Measurements from ENCODE around the gene FAM78A. TPM values are rescaled to one million over a fixed set of nuclear protein-coding genes. Genes with fewer than 3 reads are reported as not detected.

FAM78A gene
- total RNA-seq, 2 experiments from 2014 or later: 36.1 to 37.4 TPM

DNA sequence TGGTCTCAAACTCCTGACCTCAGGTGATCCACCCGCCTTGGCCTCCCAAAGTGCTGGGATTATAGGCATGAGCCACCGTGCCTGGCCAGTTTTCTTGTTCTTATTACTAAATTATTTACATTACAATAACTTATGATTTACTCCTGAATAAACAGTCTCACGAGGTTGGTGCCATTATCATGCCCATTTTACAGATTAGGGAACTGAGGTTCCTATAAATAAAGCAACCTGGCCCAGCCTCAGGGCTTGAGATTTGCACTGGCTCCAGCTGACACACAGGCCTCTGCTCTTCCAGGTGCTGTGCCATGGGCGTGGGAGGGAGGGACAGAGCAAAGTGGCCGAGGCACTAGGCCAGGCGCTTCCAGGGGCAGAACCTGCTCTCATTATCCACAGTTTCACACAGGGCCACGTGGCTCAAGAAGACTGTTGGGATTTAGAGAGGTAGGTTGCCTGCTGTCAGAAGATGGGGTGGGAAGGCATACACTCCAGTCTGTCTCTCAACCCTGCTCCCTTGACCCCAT lies 15.5 kb upstream of the FAM78A start:
- no peak for DNase-seq
- no peaks in the 10 kb centered on the region for H3K27me3 Mint-ChIP-seq
- H3K27ac Mint-ChIP-seq: no peak overlapping the region
- no peaks in the 10 kb centered on the region for H3K36me3 Mint-ChIP-seq
- H3K4me3 Mint-ChIP-seq: no peak overlapping the region
- no peaks in the 10 kb centered on the region for H3K9me3 Mint-ChIP-seq
- H3K4me1 Mint-ChIP-seq: no peaks in the 10 kb centered on the region

DNA sequence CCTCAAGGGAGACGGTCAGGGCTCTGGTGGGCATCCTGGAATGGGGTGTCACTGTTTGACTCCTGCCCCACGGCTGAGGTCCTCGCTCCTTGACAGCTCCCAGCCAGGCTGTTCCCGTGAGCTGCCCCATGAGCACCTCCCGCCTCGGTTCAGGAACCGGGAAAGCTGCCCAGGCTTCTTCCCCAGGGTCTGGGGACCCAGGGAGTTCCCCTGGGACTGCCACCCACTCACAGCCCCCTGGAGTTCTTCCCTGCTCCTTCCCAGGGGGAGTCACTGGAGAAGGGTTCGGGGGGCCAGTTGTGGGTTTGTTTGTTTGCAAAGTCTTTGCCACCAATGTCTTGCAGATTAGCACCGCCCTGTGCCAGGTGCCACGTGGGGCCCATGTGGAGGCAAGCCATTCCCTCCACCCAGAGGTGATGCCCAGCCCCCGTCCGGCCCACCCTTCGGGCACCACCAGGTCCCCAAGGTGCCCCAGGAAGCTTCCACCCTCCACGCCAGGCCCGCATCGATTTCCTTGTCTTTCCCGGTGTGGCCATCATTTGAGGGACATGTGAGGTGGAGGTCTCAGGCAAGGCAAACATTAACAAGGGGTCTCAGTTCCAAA lies 14.6 kb upstream of the FAM78A start:
- no peaks in the 10 kb centered on the region for H3K9me3 Mint-ChIP-seq
- no peak for DNase-seq
- no peak overlapping the region for H3K27ac Mint-ChIP-seq
- H3K4me1 Mint-ChIP-seq: no peaks in the 10 kb centered on the region
- H3K27me3 Mint-ChIP-seq: no peaks in the 10 kb centered on the region
- no peaks in the 10 kb centered on the region for H3K36me3 Mint-ChIP-seq
- H3K4me3 Mint-ChIP-seq: no peak overlapping the region

DNA sequence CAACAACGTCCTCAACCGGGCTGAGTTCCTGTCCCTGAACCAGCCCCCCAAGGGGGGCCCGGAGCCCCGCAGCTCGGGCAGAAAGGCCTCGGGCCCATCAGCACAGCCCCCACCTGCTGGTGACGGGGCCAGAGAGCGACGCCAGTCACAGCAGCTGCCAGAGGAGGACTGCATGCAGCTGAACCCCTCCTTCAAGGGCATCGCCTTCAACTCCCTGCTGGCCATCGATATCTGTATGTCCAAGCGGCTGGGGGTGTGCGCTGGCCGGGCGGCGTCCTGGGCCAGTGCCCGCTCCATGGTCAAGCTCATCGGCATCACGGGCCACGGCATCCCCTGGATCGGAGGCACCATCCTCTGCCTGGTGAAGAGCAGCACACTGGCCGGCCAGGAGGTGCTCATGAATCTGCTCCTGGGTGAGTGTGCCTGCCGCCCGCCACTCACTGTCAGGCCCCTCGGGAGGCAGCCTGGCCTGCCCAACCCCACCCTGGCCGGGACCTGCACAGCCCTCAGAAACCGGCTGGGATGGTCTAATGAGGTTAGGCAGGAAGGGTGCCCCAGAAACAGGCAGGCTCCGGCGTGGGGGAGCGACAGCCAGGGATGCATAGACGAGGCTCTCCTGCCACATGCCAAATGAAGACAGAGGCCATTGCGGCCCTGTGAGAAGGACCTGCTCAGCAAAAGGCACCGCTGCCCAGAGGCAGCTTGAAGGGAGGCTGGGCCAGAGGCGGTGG lies 13.9 kb upstream of the FAM78A start:
- Mint-ChIP-seq H3K27ac (no peak overlapping the region), H3K4me1 (no peaks in the 10 kb centered on the region), H3K4me3 (no peak overlapping the region), H3K9me3 (no peaks in the 10 kb centered on the region), H3K27me3 (no peaks in the 10 kb centered on the region), H3K36me3 (no peaks in the 10 kb centered on the region)
- no peak for DNase-seq

DNA sequence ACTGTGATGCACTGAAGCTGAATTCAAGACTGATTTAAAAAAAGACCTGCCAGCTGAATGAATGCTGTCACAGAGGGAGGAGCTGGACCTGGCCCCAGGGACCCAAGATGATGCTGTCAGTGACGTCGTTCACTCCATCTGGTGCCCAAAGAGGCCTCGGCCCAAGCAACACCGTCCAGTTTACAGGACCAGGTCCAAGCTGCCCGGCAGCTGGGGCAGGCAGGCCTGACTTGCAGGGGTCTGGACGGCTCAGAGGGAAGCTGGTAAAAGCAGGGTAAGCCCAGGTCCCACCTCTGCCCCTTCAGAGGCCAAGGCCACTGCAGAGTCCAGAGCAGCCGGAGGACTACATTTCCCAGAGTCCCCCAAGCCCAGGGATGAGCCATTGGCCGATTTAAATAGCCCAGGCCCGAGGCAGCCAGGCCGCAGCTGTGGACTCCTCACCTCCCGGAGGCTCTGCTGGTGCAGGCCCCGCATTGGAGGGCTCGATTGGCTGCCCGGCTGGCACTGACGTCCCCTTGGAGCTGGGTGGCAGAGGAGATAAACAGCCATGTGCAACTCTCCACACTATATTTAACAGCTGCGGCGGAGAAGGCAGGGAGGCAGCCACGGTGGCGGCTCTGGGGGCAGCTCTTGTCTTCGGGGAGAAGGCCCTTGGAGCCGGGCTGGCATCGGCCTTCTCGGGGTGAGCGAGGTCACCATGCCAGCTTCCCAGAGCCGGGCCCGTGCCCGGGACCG lies 13.2 kb upstream of the FAM78A start, which contains the start of gene PLPP7:
Gene PLPP7, plus strand, starts transcription at position 423 of the 735 bp plus-strand sequence. Its CDS starts 275 bp downstream, at position 698.
- DNase-seq: no peak

DNA sequence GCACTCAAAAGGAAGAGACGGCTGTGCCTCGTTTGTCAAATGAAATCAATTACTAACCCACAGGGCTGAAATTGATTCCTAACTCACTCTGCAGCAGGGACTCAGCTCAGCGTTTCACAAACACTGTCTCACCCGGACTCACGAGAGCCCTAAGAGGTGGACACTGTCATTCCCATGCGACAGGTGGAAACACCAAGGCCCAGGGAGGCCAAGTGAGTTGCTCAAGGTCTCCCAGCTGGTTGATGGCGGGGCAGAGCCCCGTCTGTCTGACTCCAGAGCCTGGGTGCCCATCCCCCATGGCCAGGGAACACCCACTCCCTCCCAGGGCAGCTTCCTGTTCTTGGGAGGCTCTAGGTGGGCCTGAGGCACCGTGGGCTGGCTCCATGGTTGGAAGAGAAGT lies 11.9 kb upstream of the FAM78A start:
- Mint-ChIP-seq H3K36me3 (no peaks in the 10 kb centered on the region), H3K27me3 (no peaks in the 10 kb centered on the region), H3K4me1 (no peaks in the 10 kb centered on the region), H3K4me3 (no peak overlapping the region), H3K27ac (no peak overlapping the region), H3K9me3 (no peaks in the 10 kb centered on the region)
- no peak for DNase-seq

More for the DNA sequence above, 13.2 kb upstream of the FAM78A start, which contains the start of gene PLPP7:
- Mint-ChIP-seq H3K4me3 (peak within 1 kb of the TSS; percentile 32), H3K27ac (no peak within 1 kb of the TSS), H3K27me3 (no peaks in the 10 kb centered on the region), H3K9me3 (no peaks in the 10 kb centered on the region), H3K36me3 (no peaks in the 10 kb centered on the region), H3K4me1 (no peaks in the 10 kb centered on the region)

DNA sequence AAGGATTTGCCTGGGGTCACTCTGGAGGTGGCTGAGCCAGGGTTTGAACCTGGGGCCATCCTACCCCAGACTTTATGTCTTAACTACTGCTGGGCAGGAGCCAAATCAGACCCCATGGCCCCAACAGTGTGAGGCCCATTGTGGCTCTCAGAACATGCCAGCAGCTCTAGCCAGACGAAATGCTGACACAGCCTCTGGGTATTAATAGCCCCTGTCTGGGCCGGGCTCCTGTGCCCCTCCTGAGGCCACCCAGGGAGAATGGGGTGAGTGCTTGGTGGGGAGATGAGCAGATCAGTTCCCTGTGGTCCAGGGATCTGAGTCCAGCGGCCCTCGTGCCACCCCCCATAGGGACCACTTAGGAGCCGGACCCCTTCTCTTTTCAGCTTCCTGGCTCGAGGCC lies 11.0 kb upstream of the FAM78A start:
- peaks cover under 1% of the 10 kb centered on the region for H3K27me3 Mint-ChIP-seq
- H3K9me3 Mint-ChIP-seq: no peaks in the 10 kb centered on the region
- peaks cover under 1% of the 10 kb centered on the region for H3K4me1 Mint-ChIP-seq
- H3K4me3 Mint-ChIP-seq: no peak overlapping the region
- DNase-seq: no peak
- H3K27ac Mint-ChIP-seq: no peak overlapping the region
- no peaks in the 10 kb centered on the region for H3K36me3 Mint-ChIP-seq

DNA sequence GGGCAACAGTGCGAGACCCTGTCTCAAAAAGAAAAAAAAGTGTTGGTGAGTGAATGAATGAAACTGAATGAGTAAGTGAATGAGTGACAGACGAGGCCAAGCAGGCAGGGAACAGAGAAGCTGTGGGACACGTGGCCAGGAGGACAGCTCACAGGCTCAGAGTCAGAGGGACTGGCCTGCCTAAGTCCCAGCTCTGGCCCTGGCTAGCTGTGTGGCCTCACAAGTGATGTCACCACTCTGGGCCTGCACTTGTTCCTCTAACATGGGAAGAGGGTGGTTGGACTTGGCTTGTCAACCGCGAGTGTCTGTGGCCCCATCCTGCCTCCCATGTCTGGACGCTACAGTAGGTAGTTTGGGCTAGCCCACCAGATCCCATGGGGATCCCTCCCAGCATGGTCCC lies 8.5 kb upstream of the FAM78A start:
- no peak overlapping the region for H3K27ac Mint-ChIP-seq
- H3K9me3 Mint-ChIP-seq: no peaks in the 10 kb centered on the region
- DNase-seq: no peak
- H3K4me1 Mint-ChIP-seq: peaks cover 6% of the 10 kb centered on the region
- H3K27me3 Mint-ChIP-seq: peaks cover 8% of the 10 kb centered on the region
- H3K36me3 Mint-ChIP-seq: no peaks in the 10 kb centered on the region
- H3K4me3 Mint-ChIP-seq: no peak overlapping the region

DNA sequence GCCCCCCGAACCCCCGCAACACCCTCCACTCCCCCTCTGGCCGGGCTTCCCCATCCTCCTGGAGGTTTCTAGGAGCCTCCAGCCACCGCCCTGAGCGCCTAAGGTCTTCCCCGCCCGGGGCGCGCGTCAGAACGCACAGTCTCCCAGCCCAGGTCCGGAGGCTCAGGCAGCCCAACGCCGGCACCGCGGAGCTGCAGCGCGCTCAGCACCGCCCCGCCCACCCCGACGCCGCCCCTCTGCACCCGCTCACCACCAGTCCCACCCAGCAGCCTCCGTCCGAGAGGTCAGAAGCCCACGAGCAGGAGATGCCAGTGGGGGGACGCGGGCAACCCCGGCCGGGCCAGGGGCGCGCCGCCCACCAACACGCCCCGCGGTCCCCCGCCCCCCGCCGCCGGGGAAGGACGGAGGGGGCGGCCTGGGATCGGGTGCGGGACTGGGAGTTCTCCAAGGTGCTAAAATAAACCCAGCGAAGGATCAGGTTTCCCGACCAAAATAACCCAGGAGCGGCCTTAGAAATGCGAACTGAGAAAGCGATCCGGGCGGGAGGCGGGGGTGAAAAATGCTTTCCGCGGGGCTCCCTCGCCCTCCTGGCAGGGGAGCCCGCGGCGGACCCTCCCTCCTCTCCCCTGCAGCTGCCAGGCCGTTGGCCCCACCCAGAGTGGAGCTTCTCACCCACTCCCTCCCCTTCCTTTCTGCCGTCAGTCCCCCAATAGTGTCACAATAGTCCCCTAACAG lies 6.5 kb upstream of the FAM78A start:
- H3K27me3 Mint-ChIP-seq: peaks cover 8% of the 10 kb centered on the region
- H3K27ac Mint-ChIP-seq: no peak overlapping the region
- H3K36me3 Mint-ChIP-seq: no peaks in the 10 kb centered on the region
- no peak for DNase-seq
- peaks cover 16% of the 10 kb centered on the region for H3K4me1 Mint-ChIP-seq
- no peak overlapping the region for H3K4me3 Mint-ChIP-seq
- H3K9me3 Mint-ChIP-seq: no peaks in the 10 kb centered on the region

DNA sequence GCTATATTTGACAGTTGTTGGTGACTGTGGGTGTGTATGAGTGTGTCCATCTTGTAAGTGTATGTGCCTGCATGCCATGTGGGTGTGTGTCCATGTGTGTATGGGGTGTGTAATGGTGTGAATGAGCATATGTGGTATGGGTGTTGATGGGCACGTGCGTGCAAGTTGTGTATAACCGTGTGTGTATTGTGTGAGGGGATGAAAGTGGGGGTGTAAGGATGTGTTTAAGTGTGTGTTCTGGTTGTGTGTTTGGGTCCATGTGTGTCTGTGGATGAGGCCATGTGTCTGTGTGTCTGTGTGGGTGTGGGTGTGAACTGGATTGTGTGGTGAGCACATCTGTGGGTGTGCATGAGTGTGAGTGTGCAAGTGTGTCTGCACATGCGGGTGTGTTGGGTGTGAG lies 5.9 kb upstream of the FAM78A start:
- Mint-ChIP-seq H3K4me3 (peak overlapping the region; percentile 1), H3K27ac (no peak overlapping the region), H3K36me3 (no peaks in the 10 kb centered on the region), H3K9me3 (no peaks in the 10 kb centered on the region), H3K4me1 (peaks cover 16% of the 10 kb centered on the region), H3K27me3 (peaks cover 8% of the 10 kb centered on the region)
- DNase-seq: no peak

DNA sequence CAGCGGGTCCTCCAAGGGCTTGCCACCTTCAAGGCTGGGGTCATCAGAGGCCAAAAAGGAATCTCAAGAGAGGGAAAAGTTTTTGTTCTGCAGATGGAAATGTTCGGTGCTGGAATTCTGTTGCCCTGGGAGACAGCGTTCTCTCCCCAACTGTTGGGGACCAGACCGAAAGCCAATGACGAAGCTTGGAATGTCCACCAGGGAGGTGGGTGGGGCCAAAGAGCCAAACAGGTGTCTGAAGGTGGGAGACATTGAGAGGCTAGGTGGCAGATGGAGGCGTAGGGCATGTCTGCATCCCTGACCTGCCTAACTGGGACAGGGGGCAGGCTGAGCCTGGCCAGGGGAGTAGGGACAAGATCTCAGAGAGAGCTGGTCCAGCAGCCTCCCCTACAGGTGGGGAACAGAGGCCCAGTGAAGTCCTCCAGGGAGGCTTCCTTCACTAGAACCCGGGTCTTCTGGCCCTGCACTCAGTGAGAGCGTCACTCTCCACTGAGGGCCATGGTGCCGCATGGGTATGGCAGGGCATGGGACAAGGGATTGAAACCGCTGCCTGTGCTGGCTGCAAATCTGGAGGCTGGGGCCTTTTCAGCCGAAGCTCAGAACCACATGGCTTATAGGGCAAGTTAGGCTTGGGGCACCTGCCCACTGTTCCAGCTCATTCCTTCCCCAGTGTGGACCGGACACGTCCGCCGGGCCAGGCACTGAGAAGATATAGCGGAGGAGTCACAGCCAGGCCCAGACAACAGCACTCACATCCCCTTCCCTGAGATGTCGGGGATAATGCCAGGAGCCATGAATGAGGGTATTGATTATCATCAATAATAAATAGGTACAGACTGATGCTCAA lies 5.0 kb upstream of the FAM78A start:
- peaks cover under 1% of the 10 kb centered on the region for H3K36me3 Mint-ChIP-seq
- H3K27me3 Mint-ChIP-seq: peaks cover 8% of the 10 kb centered on the region
- no peak overlapping the region for H3K27ac Mint-ChIP-seq
- H3K4me3 Mint-ChIP-seq: no peak overlapping the region
- H3K9me3 Mint-ChIP-seq: no peaks in the 10 kb centered on the region
- DNase-seq: no peak
- peaks cover 16% of the 10 kb centered on the region for H3K4me1 Mint-ChIP-seq

DNA sequence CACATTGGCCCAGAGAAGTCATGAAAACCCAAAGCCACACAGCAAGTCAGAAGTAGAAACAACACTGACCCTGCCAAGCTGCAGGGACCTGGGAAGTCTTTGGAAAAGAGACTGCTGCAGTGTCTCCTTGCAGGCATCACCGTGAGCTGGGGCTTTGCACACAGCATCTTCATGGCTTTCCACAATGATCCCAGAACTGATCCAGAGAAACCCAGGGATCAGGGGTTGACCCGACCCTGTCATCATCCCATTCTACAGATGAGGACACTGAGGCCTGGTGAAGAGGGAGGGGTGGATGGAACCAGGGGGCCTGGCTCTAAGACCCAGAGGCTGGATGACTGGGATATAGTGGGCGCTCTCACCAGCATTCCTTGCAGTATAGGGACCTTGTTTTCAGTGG lies 4.3 kb upstream of the FAM78A start:
- Mint-ChIP-seq H3K36me3 (peaks cover 6% of the 10 kb centered on the region), H3K9me3 (no peaks in the 10 kb centered on the region), H3K27ac (no peak overlapping the region), H3K4me1 (peaks cover 16% of the 10 kb centered on the region), H3K4me3 (no peak overlapping the region), H3K27me3 (peaks cover 8% of the 10 kb centered on the region)
- no peak for DNase-seq

DNA sequence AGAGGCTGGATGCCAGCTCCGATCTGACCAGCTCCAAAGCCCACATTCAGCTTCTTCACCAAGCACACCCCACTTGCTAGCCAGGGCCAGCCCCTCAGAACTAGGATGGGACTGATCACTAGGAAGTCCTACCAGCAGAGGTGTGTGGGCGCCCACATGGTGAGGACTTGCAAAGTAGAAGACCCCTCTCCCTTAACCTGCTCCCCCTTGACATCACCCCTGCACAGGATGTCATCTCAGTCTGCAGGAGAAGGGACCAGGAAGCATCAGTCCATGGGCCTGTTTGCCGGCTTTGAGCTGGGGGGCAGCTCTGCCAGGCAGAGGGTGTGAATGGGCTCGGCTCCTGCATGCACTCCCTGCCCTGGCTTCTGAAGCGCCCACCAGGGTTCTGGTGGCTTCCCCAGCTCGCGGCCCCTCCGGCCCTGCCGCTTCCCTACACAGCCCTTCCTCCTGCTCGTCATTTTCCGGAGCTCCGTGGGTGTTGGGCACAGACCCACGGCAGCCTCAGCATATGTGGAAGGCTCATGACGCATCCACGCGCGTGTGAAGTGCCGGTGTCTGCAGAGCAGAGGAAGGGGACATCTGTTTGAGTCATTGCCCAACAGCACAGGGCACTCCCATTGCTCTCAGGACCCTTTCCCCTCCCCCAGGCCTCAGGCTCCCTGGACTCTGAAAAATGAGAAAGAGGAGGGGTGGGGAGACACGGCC lies 3.7 kb upstream of the FAM78A start:
- peaks cover 16% of the 10 kb centered on the region for H3K4me1 Mint-ChIP-seq

DNA sequence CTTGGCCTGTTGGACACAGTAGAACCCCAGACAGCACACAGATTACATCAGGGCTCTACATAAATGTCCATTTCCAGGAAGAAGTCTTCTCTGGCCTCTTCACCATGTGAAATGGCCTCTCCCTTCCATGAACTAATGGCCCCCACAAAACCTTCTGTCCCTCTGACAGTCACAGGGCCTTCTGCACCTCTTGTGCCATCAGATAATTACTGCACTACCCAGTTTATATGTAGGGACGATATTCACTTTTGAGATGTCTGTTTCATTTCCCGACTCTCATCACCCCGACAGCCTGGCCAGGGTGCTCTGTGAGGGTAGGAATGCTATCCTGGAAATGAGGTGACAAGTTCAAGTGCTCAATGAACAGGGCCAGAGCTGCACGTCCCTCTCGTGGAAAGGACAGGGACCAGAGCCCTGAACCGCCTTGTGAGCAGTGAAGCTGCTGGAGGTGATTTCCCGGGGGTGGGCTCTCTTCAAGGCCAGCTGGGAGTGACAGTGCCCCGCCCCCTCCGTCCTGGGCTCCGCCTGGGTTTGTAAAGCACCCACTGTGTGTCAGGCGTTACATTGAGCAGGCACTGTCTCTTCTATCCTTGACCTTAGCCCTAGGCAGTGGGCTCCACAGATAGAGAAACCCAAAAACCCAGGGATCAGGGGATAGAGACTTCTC lies 3.0 kb upstream of the FAM78A start:
- Mint-ChIP-seq H3K27ac (no peak overlapping the region), H3K27me3 (peaks cover 8% of the 10 kb centered on the region), H3K36me3 (peaks cover 20% of the 10 kb centered on the region), H3K4me1 (peaks cover 16% of the 10 kb centered on the region), H3K4me3 (peak overlapping the region; percentile 80), H3K9me3 (no peaks in the 10 kb centered on the region)
- DNase-seq: no peak

More for the DNA sequence above, 3.7 kb upstream of the FAM78A start:
- Mint-ChIP-seq H3K36me3 (peaks cover 13% of the 10 kb centered on the region), H3K4me3 (no peak overlapping the region), H3K27me3 (peaks cover 8% of the 10 kb centered on the region), H3K27ac (no peak overlapping the region), H3K9me3 (no peaks in the 10 kb centered on the region)
- no peak for DNase-seq
